GM18951 (cell line): ENCODE data around the gene NIT2.

Experiments
- POLR2A ChIP-seq: IDR thresholded peaks from 4 replicates; pipeline ENCODE4 v1.6.1; 2011; ENCODE audit warnings: mild to moderate bottlenecking; ENCODE audit not compliant: insufficient read length, insufficient read depth; ENCODE audit errors: extremely low read depth
- in situ Hi-C: fragments of 300-500 bp; cut with MboI; formaldehyde crosslinking; loops from one replicate; pipeline ENCODE4 v1.12.0; 2022; ENCODE audit warnings: low sequenced_read_pairs, mixed read lengths, inconsistent platforms; ENCODE audit not compliant: unreplicated experiment

The NIT2 gene

GRCh38 chr3:100334488-100335351 lies at the start of gene NIT2:
NIT2 (plus strand) TSS chr3:100334757; CDS start chr3:100334792, 35 bp downstream.
- peak; percentile 95 for TF ChIP-seq POLR2A
- in situ Hi-C loops: no loop called here

DNA sequence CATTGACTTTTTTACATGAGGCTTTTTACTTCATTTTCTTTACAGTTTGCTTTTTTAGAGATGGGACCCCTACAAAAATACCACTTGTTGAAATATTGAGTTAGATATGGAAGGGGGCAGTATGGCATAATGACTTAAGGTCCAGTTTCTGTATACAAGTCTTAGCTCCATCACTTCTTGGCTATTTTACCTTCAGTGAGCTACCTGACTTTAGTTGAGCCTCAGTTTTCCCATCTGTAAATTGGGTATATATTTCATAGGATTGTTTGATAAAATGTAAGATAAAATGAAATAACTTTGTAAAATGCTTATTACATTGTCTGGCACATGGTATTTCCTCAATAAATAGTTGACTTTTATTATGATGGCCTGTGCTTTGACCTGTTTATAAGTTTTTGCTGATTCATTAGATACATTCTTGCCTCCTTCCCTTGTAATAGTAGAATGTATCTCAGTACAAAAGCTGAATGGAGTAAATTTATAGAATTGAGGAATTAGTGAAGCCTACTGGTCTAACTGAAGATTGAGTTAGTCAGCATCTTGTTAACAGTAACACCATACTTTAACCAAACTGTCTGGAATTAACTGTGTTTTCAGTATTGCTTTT lies 46.2 kb upstream of the NIT2 start:
- in situ Hi-C loops: no loop called here
- no peak for TF ChIP-seq POLR2A

GRCh38 chr3:100289339-100289738 lies 45.2 kb upstream of the NIT2 start:
- in situ Hi-C loops: no loop called here
- TF ChIP-seq POLR2A: no peak

DNA sequence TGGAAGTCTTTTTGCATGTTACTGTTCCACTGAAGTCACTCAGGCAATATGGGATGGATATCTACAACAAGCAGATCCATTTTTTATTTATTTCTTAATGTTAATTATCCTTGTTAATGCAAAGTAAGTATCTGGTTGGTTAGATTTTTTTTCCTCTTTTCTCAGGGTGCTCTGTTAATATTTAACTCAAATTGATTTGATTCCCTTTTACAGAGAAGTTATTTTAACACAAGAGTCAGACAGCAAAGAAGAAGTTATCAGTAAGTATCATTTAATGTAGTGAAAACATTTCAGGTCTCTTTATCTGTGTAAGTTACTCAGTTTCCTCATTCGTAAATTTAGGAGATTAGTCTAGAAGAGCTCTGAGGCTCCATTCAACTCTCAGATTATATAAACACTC lies 39.5 kb upstream of the NIT2 start:
- in situ Hi-C loops: no loop called here
- TF ChIP-seq POLR2A: no peak

DNA sequence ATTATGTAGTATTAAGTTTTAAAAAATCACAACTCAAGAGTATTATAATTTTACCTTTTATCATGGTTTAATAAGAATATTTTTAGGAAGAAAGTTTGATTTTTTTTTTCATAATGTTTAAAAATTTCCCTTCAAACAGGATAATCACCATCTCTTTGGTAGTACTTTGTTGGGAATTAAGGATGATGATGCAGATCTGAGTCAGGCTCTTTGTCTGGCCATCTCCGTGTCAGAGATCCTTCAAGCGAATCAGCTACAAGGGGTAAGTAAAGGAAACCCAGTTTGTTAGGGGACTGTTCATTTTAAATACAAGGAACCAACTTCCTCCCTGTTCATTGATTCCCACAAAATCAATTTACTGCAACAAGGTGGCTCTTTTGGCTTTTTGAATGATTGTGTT lies 36.8 kb upstream of the NIT2 start:
- no peak for TF ChIP-seq POLR2A

GRCh38 chr3:100299016-100299415 lies 35.5 kb upstream of the NIT2 start:
- in situ Hi-C loops: no loop called here
- TF ChIP-seq POLR2A: no peak

More for the DNA sequence above, 36.8 kb upstream of the NIT2 start:
- in situ Hi-C loops: no loop called here

GRCh38 chr3:100306695-100307094 lies 27.9 kb upstream of the NIT2 start:
- in situ Hi-C loops: no loop called here

GRCh38 chr3:100310355-100310965 lies 24.1 kb upstream of the NIT2 start:
- TF ChIP-seq POLR2A: no peak
- in situ Hi-C loops: loop anchor here (10.0 kb wide), 1 partner anchor 284 kb away; no protein-coding TSS in a partner anchor

More at GRCh38 chr3:100306695-100307094, 27.9 kb upstream of the NIT2 start:
- TF ChIP-seq POLR2A: no peak

GRCh38 chr3:100311011-100311410 lies 23.5 kb upstream of the NIT2 start:
- in situ Hi-C loops: loop anchor here (10.0 kb wide), 1 partner anchor 284 kb away; no protein-coding TSS in a partner anchor
- no peak for TF ChIP-seq POLR2A

GRCh38 chr3:100316641-100317069 lies 17.9 kb upstream of the NIT2 start:
- no peak for TF ChIP-seq POLR2A
- in situ Hi-C loops: loop anchor here (10.0 kb wide), 1 partner anchor 278 kb away; no protein-coding TSS in a partner anchor

DNA sequence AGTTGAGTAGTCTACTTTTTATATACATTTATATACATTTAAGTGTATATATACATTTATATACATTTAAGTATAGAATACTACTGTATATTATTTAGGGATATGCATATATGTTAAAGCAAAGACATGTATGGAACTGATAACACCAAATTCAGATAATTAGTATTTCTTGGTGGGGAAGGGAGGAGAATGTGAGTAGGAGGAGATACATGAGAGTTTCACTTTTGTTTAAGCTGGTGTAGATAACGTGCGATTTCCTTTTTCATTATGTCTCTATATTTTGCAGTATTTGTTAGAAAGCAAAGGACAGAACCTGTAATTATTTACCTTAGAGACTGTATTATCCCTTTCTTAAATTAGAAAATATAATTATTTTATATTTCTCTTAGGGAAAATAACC lies 16.6 kb upstream of the NIT2 start:
- in situ Hi-C loops: loop anchor here (10.0 kb wide), 1 partner anchor 277 kb away; no protein-coding TSS in a partner anchor
- TF ChIP-seq POLR2A: no peak

DNA sequence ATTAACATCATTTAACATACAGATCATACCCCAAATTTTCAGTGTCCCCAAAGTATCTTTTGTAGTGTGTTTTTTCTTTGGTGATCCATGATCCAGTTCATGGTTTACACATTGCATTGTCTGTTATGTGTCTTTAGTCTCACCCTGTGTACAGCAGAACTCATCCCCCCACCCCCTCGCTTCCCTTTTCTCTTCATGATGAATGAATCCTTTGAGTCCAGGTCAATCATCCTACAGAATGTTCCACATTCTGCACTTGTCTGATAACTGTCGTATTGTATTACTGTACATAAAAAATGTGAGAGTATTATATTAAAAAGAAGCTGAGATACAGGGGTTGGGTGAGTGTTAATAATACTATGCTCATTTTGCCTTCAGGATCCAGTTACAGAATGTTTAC lies 14.6 kb upstream of the NIT2 start:
- no peak for TF ChIP-seq POLR2A
- in situ Hi-C loops: loop anchor here (10.0 kb wide), 1 partner anchor 275 kb away; no protein-coding TSS in a partner anchor

- TF ChIP-seq POLR2A: no peak
- in situ Hi-C loops: no loop called here
These were observed 10.5 kb upstream of the NIT2 start for GRCh38 chr3:100324044-100324443.
